Nephron progenitor cell (in vitro differentiated cells): ENCODE data around the gene RHEB.

Experiments
- DNase-seq: peaks from one replicate; pipeline ENCODE4 v3.0.0; 2021
- H3K27ac Mint-ChIP-seq: 2 replicates; pipeline ENCODE4 v1.8.0; 2021; ENCODE audit warnings: mild to moderate bottlenecking, moderate library complexity, mixed read lengths
- H3K27me3 Mint-ChIP-seq: 2 replicates; pipeline ENCODE4 v1.8.0; 2021; ENCODE audit warnings: mild to moderate bottlenecking, low read depth, mixed read lengths; ENCODE audit not compliant: poor library complexity
- H3K36me3 Mint-ChIP-seq: 2 replicates; pipeline ENCODE4 v1.8.0; 2021; ENCODE audit warnings: low read depth, mixed read lengths
- H3K4me1 Mint-ChIP-seq: 2 replicates; pipeline ENCODE4 v1.8.0; 2021; ENCODE audit warnings: mixed read lengths
- H3K4me3 Mint-ChIP-seq: 2 replicates; pipeline ENCODE4 v1.8.0; 2021; ENCODE audit warnings: mild to moderate bottlenecking, moderate library complexity, mixed read lengths
- H3K9me3 Mint-ChIP-seq: 2 replicates; pipeline ENCODE4 v1.8.0; 2021; ENCODE audit warnings: mild to moderate bottlenecking, moderate library complexity, mixed read lengths
- CTCF ChIP-seq: fragments of 200-600 bp; sonication (generic); IDR thresholded peaks from 2 replicates; pipeline ENCODE4 v1.5.0; 2021; ENCODE audit warnings: antibody characterized with exemption

Gene RHEB

GRCh38 chr7:151519765-151520418 lies at the start of gene RHEB:
Gene RHEB, minus strand, starts transcription at chr7:151519895. Its CDS starts 384 bp downstream, at chr7:151519511.
- Mint-ChIP-seq H3K27me3 (peaks cover 8% of the 10 kb centered on the region), H3K36me3 (peaks cover 18% of the 10 kb centered on the region), H3K9me3 (peaks cover 22% of the 10 kb centered on the region), H3K27ac (peak within 1 kb of the TSS; percentile 100), H3K4me3 (peak within 1 kb of the TSS; percentile 95), H3K4me1 (peaks cover 26% of the 10 kb centered on the region)
- peak; percentile 95 for DNase-seq
- TF ChIP-seq CTCF, result no peak

GRCh38 chr7:151566897-151567320 lies 47.2 kb upstream of the RHEB start:
- TF ChIP-seq CTCF, result no peak
- Mint-ChIP-seq H3K4me3 (no peak overlapping the region), H3K9me3 (no peaks in the 10 kb centered on the region), H3K36me3 (peaks cover 26% of the 10 kb centered on the region), H3K27ac (no peak overlapping the region), H3K27me3 (peaks cover 6% of the 10 kb centered on the region), H3K4me1 (peaks cover 34% of the 10 kb centered on the region)
- DNase-seq, result no peak

- Mint-ChIP-seq H3K9me3 (no peaks in the 10 kb centered on the region), H3K36me3 (peaks cover 35% of the 10 kb centered on the region), H3K4me1 (peaks cover 34% of the 10 kb centered on the region), H3K27me3 (peaks cover 3% of the 10 kb centered on the region), H3K27ac (peak overlapping the region; percentile 57), H3K4me3 (no peak overlapping the region)
- TF ChIP-seq CTCF, result no peak
- no peak for DNase-seq
Observed at GRCh38 chr7:151565541-151565940, 45.8 kb upstream of the RHEB start.

- H3K27me3 Mint-ChIP-seq, result no peaks in the 10 kb centered on the region
- no peak overlapping the region for H3K4me3 Mint-ChIP-seq
- no peak for DNase-seq
- no peaks in the 10 kb centered on the region for H3K4me1 Mint-ChIP-seq
- H3K9me3 Mint-ChIP-seq, result no peaks in the 10 kb centered on the region
- no peak for TF ChIP-seq CTCF
- H3K27ac Mint-ChIP-seq, result no peak overlapping the region
- peaks cover 31% of the 10 kb centered on the region for H3K36me3 Mint-ChIP-seq
Observed at GRCh38 chr7:151560243-151560642, 40.5 kb upstream of the RHEB start.

GRCh38 chr7:151559557-151560183 lies 40.0 kb upstream of the RHEB start:
- DNase-seq, result no peak
- H3K4me3 Mint-ChIP-seq, result no peak overlapping the region
- H3K27ac Mint-ChIP-seq, result no peak overlapping the region
- no peaks in the 10 kb centered on the region for H3K4me1 Mint-ChIP-seq
- TF ChIP-seq CTCF, result no peak
- H3K27me3 Mint-ChIP-seq, result no peaks in the 10 kb centered on the region
- no peaks in the 10 kb centered on the region for H3K9me3 Mint-ChIP-seq
- peaks cover 31% of the 10 kb centered on the region for H3K36me3 Mint-ChIP-seq

- Mint-ChIP-seq H3K9me3 (no peaks in the 10 kb centered on the region), H3K27me3 (no peaks in the 10 kb centered on the region), H3K4me3 (no peak overlapping the region), H3K27ac (no peak overlapping the region), H3K4me1 (peaks cover 7% of the 10 kb centered on the region), H3K36me3 (peaks cover 23% of the 10 kb centered on the region)
- TF ChIP-seq CTCF, result no peak
- DNase-seq, result no peak
Observed at GRCh38 chr7:151558575-151558974, 38.9 kb upstream of the RHEB start.
